HepG2 (cell line): ENCODE results near the gene SCARF1. TPM values are rescaled to one million over a fixed set of nuclear protein-coding genes. Genes with fewer than 3 reads are reported as not detected.

ENCODE experiments used
- ATAC-seq: fragments of 200-7000 bp; cut with Tn5 transposase; 3 replicates; pipeline ENCODE4 v1.9.1; 2020; ENCODE audit warnings: mild to moderate bottlenecking, moderate library complexity
- BruUV-seq: library from RNA; stranded (reverse); fragments of 400-500 nt; replicated peaks from 2 replicates; lab custom pipeline; 2021; lab: Mats Ljungman, UMichigan
- CTCF ChIA-PET: fragments of 300-600 bp; formaldehyde crosslinking; extraction: SDS; loops from one replicate; lab custom pipeline; 2021; ENCODE audit warnings: low total read pairs, inconsistent platforms, low intra/inter-chr PET ratio; lab: Yijun Ruan, JAX
- POLR2A ChIA-PET: fragments of 350-600 bp; sonication (Branson Sonifier 250); formaldehyde crosslinking; loops from one replicate; lab custom pipeline; 2020; ENCODE audit warnings: antibody characterized with exemption, inconsistent platforms; lab: Yijun Ruan, JAX
- DNase-seq: peaks from one replicate; pipeline ENCODE4 v3.0.0-alpha.2; 2015; ENCODE audit warnings: low spot score
- FAIRE-seq: peaks from 3 replicates; lab custom pipeline; 2011; peaks lifted over from hg19 to GRCh38; lab: Jason Lieb, UNC
- H2AFZ ChIP-seq: one replicate; pipeline ENCODE4 v1.6.1; 2011; ENCODE audit warnings: low read length, inconsistent platforms
- H3K27ac ChIP-seq: fragments of 300-600 bp; 3 replicates; pipeline ENCODE4 v1.8.0; 2011; ENCODE audit warnings: mixed run types, mild to moderate bottlenecking, mixed read lengths, low read length, inconsistent platforms; ENCODE audit not compliant: insufficient read depth; ENCODE audit errors: extremely low read length
- H3K27me3 ChIP-seq, 2 experiments: fragments of 200-600 bp in 1 of 2; 2 replicates in 1 of 2; 3 replicates in 1 of 2; pipeline versions ENCODE4 v1.6.0 to v1.8.0; 2011; ENCODE audit warnings: low read length in 2 of 2, mild to moderate bottlenecking in 2 of 2, moderate library complexity in 2 of 2, inconsistent platforms in 1 of 2; ENCODE audit not compliant: insufficient read depth in 2 of 2, control insufficient read depth in 1 of 2
- H3K36me3 ChIP-seq, 2 experiments: fragments of 200-600 bp in 1 of 2; replicated peaks in 1 of 2; 2 replicates in 1 of 2; 3 replicates in 1 of 2; pipeline versions ENCODE4 v1.5.1 to v1.8.0; 2011; ENCODE audit warnings: low read length in 2 of 2, inconsistent platforms in 1 of 2; ENCODE audit not compliant: insufficient read depth in 2 of 2, control insufficient read depth in 1 of 2
- H3K4me1 ChIP-seq: 2 replicates; pipeline ENCODE4 v1.5.1; 2012; ENCODE audit warnings: low read length, inconsistent platforms; ENCODE audit not compliant: insufficient read depth
- H3K4me2 ChIP-seq: 2 replicates; pipeline ENCODE4 v1.6.0; 2011; ENCODE audit warnings: low read depth, low read length, inconsistent platforms
- H3K4me3 ChIP-seq, 3 experiments: fragments of 200-600 bp in 1 of 3; sonication (generic), shearing (Covaris generic) in 1 of 3; replicated peaks in 1 of 3; 2 replicates each; pipeline ENCODE4 v1.5.1; 2011 to 2016; ENCODE audit warnings: low read length in 3 of 3, inconsistent platforms in 2 of 3, low read depth in 2 of 3, mild to moderate bottlenecking in 2 of 3, control low read depth in 1 of 3, mixed read lengths in 1 of 3; ENCODE audit not compliant: insufficient read depth in 1 of 3
- H3K79me2 ChIP-seq: one replicate; pipeline ENCODE4 v1.6.1; 2011; ENCODE audit warnings: low read length, inconsistent platforms; ENCODE audit not compliant: insufficient read depth
- H3K9ac ChIP-seq: 2 replicates; pipeline ENCODE4 v1.6.0; 2011; ENCODE audit warnings: mild to moderate bottlenecking, low read depth, low read length, inconsistent platforms; ENCODE audit not compliant: insufficient read depth
- H3K9me3 ChIP-seq: 2 replicates; pipeline ENCODE4 v1.5.1; 2012; ENCODE audit warnings: mild to moderate bottlenecking, low read length
- H4K20me1 ChIP-seq: 2 replicates; pipeline ENCODE4 v1.6.0; 2011; ENCODE audit warnings: inconsistent platforms, mild to moderate bottlenecking, low read length, moderate library complexity; ENCODE audit not compliant: insufficient read depth
- ZBTB38 ChIP-seq: sonication (generic); formaldehyde crosslinking; IDR thresholded peaks from 2 replicates; pipeline ENCODE4 v1.5.1; 2020; ENCODE audit warnings: mild to moderate bottlenecking, missing genetic modification reagents
- WGBS: methylation state at CpG from one replicate; pipeline ENCODE4 v1.1.6; 2017; ENCODE audit warnings: low lambda C conversion rate; 5-methylcytosine and 5-hydroxymethylcytosine counted together
- in situ Hi-C: cut with HindIII; loops from 2 replicates; pipeline ENCODE4 v1.10.0; 2017; ENCODE audit warnings: low pct_unique_long_range_greater_than_20kb; ENCODE audit not compliant: extremely low pct_ligation_motif_present
- intact Hi-C: fragments of 100-400 bp; cut with micrococcal nuclease; formaldehyde crosslinking; loops from one replicate; pipeline ENCODE4 v1.10.0; 2022; ENCODE audit not compliant: unreplicated experiment
- polyA plus RNA-seq, 8 experiments: library from polyadenylated mRNA; depleted of rRNA in 3 of 8; stranded (reverse) in 7 of 8; unstranded in 1 of 8; fragments of >200 nt; fragmentation: Illumina TruSeq in 4 of 8; extraction: Trizol in 4 of 8; gene quantifications; 2 replicates each; pipeline versions ENCODE4 v1.2.1 to v1.2.3, GENCODE V29; 2011 to 2016; ENCODE audit warnings: low read depth in 4 of 8, missing spikeins in 1 of 8, mixed read lengths in 1 of 8; ENCODE audit not compliant: insufficient read depth in 1 of 8
- total RNA-seq, 5 experiments: library from RNA; depleted of rRNA; stranded (reverse); fragments of >200 nt; fragmentation: Illumina TruSeq; extraction: Trizol; gene quantifications; 2 replicates each; pipeline ENCODE4 v1.2.3, GENCODE V29; 2016; ENCODE audit warnings: low read depth in 1 of 5
- TF ChIP-seq, protein P1 (sequence below): sonication (generic); formaldehyde crosslinking; IDR thresholded peaks from 2 replicates; pipeline ENCODE4 v1.4.0; 2020; ENCODE audit warnings: mild to moderate bottlenecking, missing genetic modification reagents
- TF ChIP-seq, protein P2 (sequence below), 2 experiments: fragments of 450-650 bp in 1 of 2; sonication (generic) in 1 of 2; formaldehyde crosslinking; IDR thresholded peaks; 2 replicates each; pipeline versions ENCODE4 v1.5.0 to v1.8.0; 2020 to 2022; ENCODE audit warnings: mild to moderate bottlenecking in 1 of 2, missing genetic modification reagents in 1 of 2

The SCARF1 gene
- total and polyA plus RNA-seq, 2 of the 13 experiments (the other 11 are each of a cell fraction or from before 2014, with no cell fraction given) = 0.24 to 0.71 TPM

DNA sequence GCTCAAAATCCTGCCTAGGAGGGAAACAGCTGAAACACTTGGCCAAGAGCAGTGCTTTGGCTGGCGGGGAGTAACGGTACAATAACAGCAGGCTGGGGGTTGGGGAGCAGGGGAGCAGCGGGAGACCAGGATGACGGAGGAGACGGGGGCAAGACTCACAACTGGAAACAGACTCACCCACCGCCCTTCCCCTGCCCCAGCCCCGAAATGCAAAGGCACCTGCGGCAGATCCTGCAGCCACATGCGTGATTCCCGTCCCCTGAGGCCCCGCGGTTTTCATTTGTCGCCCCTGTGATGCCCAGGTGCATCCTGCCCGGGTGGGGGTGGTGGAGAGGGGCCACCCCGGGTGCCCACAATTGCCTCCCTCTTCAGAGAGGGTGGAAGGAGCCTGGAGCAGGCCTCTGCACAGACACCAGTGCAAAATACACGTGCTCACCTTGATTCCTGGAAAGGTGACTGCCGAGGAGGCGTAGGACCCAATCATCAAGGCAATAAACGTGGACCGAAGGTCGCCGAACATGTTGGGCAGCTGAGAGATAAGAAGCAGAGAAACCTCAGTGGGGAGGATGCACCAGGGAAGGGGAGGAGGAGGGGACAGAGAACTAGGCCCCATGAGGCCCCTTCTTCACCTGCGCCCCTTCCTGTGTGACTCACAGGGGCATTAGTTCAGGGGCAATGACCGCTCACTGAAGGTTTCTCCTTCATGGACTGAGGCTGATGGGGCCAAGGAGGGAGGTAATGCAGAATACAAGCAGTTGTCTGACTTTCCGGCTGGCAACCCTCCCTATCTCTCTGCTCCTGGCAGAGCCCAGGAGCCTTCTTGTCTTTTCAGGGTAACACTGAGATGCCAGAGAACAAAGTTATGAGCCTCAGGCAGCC is 52.5 kb downstream of the SCARF1 start (continued):
- TF ChIP-seq, protein P1, sequence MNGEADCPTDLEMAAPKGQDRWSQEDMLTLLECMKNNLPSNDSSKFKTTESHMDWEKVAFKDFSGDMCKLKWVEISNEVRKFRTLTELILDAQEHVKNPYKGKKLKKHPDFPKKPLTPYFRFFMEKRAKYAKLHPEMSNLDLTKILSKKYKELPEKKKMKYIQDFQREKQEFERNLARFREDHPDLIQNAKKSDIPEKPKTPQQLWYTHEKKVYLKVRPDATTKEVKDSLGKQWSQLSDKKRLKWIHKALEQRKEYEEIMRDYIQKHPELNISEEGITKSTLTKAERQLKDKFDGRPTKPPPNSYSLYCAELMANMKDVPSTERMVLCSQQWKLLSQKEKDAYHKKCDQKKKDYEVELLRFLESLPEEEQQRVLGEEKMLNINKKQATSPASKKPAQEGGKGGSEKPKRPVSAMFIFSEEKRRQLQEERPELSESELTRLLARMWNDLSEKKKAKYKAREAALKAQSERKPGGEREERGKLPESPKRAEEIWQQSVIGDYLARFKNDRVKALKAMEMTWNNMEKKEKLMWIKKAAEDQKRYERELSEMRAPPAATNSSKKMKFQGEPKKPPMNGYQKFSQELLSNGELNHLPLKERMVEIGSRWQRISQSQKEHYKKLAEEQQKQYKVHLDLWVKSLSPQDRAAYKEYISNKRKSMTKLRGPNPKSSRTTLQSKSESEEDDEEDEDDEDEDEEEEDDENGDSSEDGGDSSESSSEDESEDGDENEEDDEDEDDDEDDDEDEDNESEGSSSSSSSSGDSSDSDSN (CRISPR knock-in tag) = 0 out of 2 replicates have a peak, but pooled peaks have one; percentile 36

DNA sequence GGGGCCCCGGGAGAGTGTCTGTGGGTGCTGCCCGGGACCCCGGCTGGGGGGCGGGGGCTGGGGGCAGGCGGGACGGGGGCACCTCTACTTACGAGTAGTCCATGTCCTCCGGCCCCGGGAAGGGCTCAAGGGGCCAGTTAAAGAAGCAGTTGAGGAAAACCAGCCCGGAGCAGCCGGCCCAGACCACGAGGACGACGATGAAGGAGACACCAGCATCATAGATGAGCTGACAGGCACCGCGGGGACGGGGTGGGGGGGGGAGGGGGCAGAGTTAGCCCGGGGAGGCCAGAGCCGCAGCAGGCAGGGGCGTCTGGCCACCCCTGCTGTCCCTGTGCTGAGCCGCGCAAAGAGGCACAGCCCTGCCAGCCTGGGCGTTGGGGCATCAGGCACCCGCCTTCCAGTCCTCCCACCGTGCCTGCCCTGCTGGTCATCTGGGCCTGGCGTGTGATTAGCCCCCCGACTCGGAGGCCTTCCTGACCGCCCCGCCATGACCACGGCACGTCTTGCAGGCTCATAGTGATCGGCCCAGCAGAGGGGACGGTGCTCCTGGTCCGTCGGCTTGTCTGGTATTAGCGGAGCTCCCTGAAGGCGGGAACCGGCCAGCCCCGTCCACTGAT is 54.0 kb downstream of the SCARF1 start:
- BruUV-seq = no TSS peak
- ATAC-seq (no peak), DNase-seq (no peak)
- Histone ChIP-seq H3K27me3 (no peaks in the 10 kb centered on the region), H2AFZ (no peak overlapping the region), H3K36me3 (no peaks in the 10 kb centered on the region; a peak in 2 of 5 replicates), H3K27ac (no peak overlapping the region), H3K9me3 (no peaks in the 10 kb centered on the region), H3K9ac (no peak overlapping the region), H3K4me2 (no peak overlapping the region), H3K4me3 (no peak overlapping the region)
- intact Hi-C loops = no loop called here
- CTCF ChIA-PET = no interaction called here
- POLR2A ChIA-PET = no interaction called here
- in situ Hi-C loops = no loop called here
- TF ChIP-seq, protein P2, sequence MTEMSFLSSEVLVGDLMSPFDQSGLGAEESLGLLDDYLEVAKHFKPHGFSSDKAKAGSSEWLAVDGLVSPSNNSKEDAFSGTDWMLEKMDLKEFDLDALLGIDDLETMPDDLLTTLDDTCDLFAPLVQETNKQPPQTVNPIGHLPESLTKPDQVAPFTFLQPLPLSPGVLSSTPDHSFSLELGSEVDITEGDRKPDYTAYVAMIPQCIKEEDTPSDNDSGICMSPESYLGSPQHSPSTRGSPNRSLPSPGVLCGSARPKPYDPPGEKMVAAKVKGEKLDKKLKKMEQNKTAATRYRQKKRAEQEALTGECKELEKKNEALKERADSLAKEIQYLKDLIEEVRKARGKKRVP (CRISPR knock-in tag; IDR thresholded peaks at IDR 0.05) = no peak
- peak; percentile 70; the same call in 1 of the 2 replicates for TF ChIP-seq ZBTB38 (CRISPR knock-in tag)
- TF ChIP-seq, all 625 proteins: peak for 1
- Histone ChIP-seq H3K4me1 (peaks cover 67% of the 10 kb centered on the region), H4K20me1 (no peaks in the 10 kb centered on the region), H3K79me2 (no peaks in the 10 kb centered on the region)
- WGBS = 85% methylated on average over 29 of the region's 40 CpGs
- FAIRE-seq = no peak
